ENCODE results near the gene OPCML.

Gene OPCML

GRCh38 chr11:132638423-132638822 lies 893.9 kb downstream of the OPCML start:
- DNase-seq = no peak

DNA sequence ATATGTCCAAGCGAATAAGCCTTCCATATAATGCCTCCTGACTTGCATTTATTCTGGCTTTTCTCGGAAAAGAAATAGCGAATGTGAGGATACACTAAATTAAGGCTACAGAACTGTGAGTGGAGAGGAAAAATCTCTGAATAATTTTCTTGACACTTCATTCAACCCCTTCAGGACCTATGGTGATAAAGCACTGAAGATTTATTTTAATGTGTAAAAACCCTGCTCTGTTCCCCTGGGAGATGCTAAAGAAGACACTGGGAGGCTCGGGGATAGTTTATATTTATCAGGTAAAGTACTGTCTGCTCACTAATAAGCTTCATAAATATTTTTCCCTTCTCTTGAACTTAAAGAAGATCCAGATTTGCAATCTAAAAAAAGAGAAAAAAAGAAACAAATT lies 895.8 kb downstream of the OPCML start:
- DNase-seq = no peak

DNA sequence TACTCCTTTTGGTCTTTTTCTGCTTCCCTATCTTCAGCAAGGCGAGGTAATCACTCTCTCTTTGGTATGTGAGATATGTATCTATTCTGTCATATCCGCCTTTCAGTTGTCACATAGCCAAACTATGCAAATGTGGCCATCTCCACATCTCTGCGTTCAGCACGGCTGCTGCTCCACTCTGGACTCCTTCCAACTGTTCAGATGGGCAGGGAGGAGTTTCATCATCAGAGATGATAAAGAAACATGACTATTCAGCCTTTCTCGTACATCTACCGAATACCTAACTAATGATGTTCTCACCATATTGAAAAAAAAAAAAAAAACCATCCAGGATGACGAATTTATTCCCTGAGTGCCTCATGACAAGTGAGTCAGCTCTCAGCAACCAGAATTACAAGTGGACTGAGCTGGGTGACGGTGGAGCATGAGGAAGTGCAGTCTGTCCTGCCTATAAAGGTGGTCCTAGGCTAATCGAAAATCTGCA lies 899.6 kb downstream of the OPCML start:
- DNase-seq = peak; percentile 100

GRCh38 chr11:132631989-132632388 lies 900.3 kb downstream of the OPCML start:
- peak; percentile 24 for DNase-seq

DNA sequence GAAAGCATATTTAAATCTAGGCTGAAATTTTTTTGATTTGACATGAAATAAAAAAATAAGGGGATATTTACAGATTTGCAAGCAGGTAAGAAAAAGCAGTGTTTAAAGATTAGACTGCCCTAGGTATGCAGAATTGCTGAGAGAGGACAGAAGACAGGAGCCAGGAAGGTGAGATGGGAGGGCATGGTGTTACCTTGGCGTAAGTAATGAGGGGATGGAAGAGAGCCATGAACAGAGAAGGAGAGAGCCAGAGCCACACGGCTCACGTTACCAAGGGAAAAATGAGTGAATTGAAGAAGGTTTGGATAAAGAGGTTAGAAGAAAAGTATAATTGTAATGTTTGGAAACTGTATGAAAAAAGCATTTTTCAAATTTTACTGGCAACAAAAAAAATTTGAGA lies 904.3 kb downstream of the OPCML start:
- DNase-seq = no peak

DNA sequence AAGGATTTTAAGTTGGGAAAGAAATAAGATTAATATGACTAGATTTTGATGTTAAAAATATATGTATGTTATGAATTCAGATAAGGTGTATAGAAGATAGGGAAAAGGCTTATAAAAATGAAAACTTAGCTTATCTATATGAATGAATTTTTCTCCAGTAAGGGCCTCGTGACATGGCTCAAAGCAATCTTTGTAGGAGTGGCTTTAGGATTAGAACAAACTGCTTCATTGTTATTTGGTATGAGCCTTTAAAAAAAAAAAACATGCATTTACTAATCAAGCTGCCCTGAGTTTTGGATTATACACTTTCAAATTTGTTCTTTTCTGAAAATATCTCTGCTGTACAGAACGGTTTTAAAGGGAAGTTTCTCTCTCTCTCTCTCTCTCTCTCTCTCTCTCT lies 905.9 kb downstream of the OPCML start:
- no peak for DNase-seq

GRCh38 chr11:132623511-132623910 lies 908.8 kb downstream of the OPCML start:
- no peak for DNase-seq

DNA sequence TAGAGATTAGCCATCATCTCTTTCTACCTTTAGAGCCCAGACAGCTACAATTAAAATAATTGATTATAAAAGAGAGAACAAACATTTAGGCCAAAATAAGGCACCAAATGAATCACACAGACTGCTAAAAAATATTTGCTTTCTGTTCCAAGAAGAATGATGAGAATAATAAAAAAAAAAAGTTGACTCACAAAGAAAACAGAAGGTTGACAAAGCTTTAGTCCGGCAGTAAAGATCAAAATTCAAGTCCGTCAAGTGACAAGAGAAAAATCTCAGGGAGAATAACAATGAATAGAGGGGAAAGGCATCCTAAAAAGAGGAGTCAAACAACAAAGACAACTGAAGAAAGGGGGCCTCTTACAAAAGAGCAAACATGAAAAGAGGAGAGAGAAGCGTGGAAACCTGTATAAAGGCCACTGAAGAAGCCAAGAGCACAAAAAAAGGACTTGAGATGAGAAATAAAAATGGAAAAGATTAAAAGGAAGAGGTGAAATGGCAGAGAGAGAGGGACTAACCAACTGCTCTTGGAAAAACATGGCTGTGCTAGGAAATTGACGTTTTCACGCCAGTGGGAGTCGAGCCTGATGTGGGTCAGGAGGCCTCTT lies 910.2 kb downstream of the OPCML start:
- DNase-seq = no peak

- DNase-seq = no peak
These were observed 911.9 kb downstream of the OPCML start for GRCh38 chr11:132620423-132620822.

- DNase-seq = no peak
These were observed 921.5 kb downstream of the OPCML start for GRCh38 chr11:132610791-132611190.

DNA sequence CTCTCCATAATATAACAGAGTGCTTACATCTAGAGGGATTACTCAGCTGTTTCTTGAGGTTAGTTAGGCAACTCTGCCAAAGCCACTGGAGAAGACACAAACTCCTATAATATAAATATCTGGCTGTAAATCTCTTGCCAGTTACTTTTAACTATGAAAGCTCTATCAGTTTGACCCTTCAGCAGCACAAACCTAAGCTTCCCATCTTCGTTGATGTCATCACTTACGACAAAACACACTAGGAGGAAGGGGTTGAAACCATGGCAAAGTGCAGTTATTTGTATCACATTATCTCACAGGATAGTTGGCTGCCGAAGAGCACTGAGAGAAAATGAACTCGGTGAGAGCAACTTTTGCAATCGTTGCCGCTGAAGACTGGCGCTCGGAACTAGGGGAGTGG lies 922.1 kb downstream of the OPCML start:
- DNase-seq = peak; percentile 66

- no peak for DNase-seq
These were observed 924.7 kb downstream of the OPCML start for GRCh38 chr11:132607575-132607974.

DNA sequence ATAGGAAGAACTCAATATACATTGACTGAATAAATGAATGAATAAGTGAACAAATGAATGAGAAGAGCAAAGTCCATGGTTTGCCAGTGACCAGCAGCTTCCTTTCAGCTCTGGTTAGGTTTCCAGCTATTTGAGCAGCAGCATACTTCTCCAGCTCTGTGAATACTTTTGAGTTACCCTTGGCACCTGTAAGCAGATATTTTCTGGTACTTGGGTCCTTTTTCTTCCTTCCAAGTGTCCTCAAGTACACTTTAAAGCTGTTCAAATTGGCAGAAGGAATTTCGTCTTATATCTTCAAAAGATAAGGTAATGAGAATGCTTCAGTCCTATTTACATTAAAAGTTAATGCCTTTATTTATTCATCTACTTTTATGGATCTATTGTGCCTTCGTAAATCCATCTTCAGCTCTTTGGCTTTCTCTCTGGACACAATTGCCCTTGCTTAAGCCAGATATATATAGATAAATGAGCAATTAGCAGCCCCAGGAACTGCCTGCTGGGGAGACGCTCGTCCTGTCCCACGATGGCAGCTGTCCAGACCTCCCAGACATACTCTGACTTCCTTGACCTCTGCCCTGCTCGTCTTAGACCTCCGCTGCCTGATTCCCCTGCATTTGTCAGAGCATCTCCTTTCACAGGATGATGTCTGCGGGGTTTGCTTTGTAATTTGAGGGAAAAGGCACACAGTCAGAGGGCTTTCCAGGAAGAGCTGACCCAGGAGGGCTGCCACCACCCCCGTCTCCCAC lies 926.3 kb downstream of the OPCML start:
- DNase-seq = no peak

GRCh38 chr11:132604431-132604830 lies 927.9 kb downstream of the OPCML start:
- peak; percentile 84 for DNase-seq

GRCh38 chr11:132601875-132602274 lies 930.4 kb downstream of the OPCML start:
- peak; percentile 24 for DNase-seq

DNA sequence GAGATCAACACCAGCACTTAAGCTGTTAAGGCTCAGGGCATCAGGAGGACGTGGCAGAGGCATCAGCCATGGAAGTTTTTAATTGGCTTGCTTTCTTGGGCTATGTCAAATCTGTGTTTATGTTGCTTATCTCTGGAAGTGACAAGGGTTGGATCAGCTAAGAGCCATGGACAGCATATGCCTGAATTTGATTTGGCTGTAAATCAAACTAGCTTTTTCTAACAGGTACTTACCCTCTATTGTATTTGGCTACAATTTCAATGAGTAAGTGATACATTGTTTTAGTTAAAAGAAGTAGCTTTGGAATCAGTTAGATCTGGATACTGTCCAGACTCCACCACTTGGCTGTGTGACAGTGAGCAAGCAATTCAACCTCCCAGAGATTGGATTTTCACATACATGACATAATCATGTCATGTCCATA lies 936.6 kb downstream of the OPCML start:
- peak; percentile 70 for DNase-seq

- DNase-seq = no peak
These were observed 937.1 kb downstream of the OPCML start for GRCh38 chr11:132595246-132595645.

DNA sequence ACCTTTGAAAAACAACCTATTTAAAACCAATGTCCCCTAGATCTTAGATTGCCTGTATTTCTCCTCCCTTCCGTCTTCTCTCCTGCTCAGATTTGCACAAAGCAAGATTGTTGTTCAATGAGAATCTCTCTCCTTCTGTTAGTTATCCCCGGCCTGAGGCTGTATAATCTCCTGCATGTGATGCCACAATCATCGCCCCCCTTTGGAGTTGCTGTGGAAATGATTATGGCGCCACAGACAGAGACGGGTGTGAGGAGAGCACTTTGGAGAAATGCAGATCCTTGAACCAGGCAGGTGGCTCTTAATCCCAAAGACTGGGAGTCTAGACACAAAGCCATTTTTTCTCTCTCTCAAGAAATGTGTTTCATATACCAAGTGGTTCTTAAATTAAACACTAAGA lies 941.3 kb downstream of the OPCML start:
- DNase-seq = no peak

GRCh38 chr11:132590554-132590953 lies 941.7 kb downstream of the OPCML start:
- no peak for DNase-seq

- DNase-seq = no peak
These were observed 942.5 kb downstream of the OPCML start for GRCh38 chr11:132589791-132590190.

GRCh38 chr11:132588366-132588765 lies 943.9 kb downstream of the OPCML start:
- DNase-seq = peak; percentile 71

GRCh38 chr11:132587716-132588115 lies 944.6 kb downstream of the OPCML start:
- DNase-seq = no peak

- DNase-seq = peak; percentile 10
These were observed 945.5 kb downstream of the OPCML start for GRCh38 chr11:132586801-132587200.

DNA sequence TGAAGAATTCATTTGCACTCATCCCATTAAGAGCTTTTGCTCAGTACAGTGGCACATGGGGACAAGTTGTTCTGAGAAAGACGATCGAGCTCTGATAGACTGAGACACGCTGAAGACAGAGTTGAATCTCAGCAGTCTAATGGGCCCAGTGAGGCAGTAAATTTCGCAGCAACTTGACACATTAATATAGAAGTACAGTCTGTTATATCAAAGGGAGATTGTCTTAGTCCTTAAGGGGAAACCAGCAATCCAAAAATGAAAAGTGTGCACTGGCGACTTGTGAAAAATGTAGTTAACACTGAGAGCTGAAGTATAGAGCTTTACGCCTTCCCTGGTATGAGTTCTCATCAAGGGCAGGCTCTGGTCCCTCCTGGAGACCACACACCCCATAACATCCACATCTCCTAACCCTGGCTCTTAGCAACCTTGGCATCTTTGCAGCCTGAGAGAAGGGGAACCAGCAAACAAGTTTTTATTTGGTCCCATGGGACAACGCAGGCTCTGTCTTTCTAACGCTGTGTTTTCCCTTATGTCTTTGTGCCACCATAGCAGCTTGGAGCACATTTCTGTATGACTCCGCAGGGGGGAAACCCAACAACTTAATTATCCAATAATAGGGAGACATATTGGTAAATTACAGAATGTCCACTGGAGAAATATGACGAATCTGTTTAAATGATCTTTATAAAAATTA lies 952.5 kb downstream of the OPCML start:
- DNase-seq = no peak

Measured in fibroblast of upper back skin (primary cell).